Measurements from ENCODE around the gene ADAMTS15.
"Not testable (repeated sequence)": the region's sequence is repeated elsewhere in the genome, so short reads cannot be mapped to it uniquely, and the experiment has no call there.

Gene ADAMTS15

DNA sequence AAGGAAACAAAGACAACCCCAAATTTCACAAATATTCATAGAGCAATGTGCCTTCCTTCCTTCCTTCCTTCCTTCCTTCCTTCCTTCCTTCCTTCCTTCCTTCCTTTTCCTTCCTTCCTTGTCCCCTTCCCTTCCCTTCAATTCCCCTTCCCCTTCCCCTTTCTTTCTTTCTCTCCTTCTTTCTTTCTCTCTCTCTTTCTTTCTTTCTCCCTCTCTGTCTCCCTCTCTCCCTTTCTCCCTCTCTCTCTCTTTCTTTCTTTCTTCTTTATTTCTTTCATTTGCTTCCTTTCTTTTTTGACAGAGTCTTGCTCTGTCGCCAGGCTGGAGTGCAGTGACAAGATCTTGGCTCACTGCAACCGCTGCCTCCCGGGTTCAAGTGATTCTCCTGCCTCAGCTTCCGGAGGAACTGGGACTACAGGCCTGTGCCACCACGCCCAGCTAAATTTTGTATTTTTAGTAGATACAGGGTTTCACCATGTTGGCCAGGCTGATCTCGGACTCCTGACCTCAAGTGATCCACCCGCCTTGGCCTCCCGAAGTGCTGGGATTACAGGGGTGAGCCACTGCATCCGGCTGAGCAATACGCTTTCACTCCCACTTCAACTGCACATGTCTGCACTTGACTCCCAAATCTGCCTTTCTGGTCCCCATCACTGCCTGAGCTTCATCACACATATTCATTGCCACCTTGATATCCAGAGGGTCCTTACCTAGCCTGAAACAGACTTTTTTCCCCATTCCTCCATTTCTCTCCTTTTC is 9.9 kb upstream of the ADAMTS15 start:
- DNase-seq = not testable (repeated sequence)

DNA sequence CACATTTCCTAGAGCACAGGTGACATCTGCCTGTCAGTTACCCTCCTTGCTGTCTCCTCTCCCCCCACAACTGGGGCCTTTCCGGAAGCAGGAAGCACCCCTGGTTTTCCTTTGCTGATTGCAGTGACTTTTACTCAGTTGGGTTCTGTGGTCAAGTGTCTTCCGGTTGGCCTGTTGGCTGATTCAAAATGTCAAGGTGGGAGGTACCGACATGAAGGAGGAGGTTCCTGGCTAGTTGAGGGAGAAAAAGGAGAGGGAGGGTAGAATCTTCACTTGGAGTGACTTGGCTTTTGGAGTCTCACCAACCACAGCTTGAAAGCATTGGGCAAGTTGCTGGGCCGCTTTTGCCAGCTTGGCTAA is 9.3 kb upstream of the ADAMTS15 start:
- no peak for DNase-seq

DNA sequence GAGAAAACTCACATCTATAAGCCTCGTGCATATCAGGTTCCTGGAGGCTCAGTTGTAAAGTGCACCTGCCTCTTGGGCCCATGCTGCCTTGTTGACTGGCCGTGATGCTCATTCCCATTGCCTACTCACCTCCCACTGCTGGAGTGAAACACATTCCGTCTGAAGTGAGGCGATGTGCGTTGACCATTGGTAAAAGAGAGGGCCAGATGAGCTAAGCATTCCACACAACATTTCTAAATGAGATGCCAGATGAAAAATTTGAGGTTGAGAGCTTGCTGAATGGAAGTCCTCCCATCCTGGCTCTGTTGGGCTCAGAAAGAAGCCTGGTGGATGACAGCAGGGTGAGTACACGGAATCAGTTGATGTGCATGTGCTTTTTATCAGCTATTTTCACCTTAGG is 8.6 kb upstream of the ADAMTS15 start:
- DNase-seq = no peak

DNA sequence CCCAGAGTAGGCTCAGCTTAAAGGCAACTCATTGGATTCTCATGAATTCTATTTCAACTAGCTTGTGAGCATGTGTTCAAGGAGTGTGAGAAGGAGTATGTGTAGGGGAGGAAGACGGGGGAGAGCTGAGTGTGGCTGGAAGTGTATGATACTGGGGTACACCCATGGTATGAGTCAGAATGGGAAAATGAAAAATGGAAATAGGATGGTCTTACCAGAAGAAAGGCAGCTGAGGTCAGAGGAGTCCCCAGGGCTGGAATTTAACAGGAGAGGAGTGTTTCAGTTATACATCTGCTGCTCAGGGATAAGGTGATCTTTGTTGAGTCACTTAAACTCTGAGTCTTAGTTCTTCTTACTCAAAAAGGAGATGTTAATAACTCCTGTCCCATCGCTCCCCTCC is 6.7 kb upstream of the ADAMTS15 start:
- DNase-seq = no peak

DNA sequence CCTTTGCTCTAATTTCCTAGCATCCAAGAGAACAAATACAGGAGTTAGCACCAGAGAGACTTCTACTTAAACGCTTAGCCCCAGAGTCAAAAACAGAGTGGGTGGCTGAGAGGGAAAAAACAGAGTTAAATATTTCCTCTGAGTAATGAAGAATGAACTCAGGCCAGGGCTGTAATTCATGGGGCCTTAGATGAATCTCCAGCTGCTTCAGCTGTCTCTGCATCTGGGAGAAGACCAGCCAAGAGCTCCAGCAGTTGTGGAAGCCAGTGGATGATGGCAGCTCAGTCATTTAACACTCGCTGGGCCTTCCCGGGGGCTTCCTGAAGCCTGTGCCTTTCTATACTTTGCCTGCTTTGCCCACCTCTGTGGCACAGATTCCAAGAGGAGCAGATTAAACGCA is 5.7 kb upstream of the ADAMTS15 start:
- no peak for DNase-seq

DNA sequence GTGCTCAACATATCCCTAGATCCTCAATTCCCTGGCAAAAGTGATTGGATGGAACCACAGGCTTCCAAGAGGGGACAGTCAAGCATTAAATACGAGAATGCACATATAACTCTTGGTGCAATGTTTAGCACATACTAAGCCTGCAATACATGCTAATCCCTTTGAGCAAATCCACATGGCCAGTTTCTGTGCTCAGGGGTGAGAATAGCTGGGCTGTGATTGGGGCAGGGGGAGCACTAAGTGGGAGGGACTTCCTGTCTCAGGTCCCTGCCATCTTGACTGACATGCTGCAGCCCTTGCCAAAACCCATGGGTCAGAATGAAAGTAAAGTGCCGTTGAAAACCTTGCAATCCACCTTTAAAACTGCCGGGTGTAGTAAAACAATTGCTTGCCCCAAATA is 2.7 kb upstream of the ADAMTS15 start:
- no peak for DNase-seq

DNA sequence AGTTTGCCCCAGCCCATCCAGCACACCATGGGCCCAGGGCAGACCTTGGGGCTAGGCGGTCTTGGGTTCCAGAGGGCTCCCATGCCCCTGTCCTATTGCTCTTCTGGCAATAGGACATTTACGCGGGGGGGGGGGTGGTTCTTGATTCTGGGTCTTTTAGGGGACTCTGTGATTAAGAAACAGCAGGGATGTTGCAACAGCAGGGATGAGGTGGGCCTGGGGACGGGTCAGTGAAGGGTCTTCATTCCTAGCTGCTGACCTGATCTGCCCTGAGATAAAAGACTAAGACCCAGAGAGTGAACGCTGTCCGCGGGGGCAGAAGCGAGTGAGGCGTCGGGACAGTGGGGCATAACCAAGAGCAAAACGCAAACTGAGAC is 418 bp upstream of the ADAMTS15 start:
- no peak for DNase-seq

DNA sequence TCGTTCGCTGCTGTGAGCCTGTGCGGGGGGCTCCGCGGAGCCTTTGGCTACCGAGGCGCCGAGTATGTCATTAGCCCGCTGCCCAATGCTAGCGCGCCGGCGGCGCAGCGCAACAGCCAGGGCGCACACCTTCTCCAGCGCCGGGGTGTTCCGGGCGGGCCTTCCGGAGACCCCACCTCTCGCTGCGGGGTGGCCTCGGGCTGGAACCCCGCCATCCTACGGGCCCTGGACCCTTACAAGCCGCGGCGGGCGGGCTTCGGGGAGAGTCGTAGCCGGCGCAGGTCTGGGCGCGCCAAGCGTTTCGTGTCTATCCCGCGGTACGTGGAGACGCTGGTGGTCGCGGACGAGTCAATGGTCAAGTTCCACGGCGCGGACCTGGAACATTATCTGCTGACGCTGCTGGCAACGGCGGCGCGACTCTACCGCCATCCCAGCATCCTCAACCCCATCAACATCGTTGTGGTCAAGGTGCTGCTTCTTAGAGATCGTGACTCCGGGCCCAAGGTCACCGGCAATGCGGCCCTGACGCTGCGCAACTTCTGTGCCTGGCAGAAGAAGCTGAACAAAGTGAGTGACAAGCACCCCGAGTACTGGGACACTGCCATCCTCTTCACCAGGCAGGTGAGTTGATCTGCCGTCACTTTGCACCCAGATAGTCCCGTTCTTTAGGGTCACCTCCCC is 1.0 kb downstream of the ADAMTS15 start:
- DNase-seq = no peak

DNA sequence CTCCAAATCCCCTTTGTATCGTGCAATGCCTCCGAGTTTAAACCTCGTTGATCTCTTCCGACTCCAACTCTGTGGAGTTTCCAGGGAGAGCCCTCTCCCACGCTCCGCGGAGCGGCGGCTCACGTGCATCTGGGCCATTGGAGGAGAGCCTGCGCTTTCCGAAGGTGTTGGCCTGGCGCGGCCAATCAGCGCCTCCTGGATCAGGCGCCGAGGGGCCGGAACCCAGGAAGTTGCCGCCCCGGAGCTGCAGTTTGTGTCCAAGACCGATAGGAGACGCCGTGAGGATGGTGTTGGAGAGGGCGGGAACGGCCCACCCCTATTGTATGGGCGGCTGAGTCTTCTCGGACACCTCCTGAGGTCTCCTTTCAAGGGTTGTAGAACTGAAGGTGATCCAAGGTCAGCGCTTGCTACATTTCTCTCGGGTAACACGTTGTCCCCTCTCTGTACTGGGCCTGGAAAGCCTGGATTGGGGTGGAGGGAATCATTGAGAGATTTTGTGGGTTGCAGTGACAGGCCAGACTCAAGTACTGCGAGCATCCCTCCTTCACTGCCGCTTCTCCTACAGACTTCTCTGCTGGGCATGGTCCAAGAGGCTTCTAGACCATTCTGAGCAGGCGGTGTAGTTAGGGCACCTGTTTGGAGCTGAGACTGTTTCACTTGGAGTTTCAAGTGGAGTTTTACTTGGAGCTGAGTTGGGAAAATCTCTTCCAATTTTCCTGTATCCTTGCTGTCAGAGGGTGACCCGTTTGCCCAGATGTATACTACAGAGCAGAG is 1.7 kb downstream of the ADAMTS15 start:
- no peak for DNase-seq

DNA sequence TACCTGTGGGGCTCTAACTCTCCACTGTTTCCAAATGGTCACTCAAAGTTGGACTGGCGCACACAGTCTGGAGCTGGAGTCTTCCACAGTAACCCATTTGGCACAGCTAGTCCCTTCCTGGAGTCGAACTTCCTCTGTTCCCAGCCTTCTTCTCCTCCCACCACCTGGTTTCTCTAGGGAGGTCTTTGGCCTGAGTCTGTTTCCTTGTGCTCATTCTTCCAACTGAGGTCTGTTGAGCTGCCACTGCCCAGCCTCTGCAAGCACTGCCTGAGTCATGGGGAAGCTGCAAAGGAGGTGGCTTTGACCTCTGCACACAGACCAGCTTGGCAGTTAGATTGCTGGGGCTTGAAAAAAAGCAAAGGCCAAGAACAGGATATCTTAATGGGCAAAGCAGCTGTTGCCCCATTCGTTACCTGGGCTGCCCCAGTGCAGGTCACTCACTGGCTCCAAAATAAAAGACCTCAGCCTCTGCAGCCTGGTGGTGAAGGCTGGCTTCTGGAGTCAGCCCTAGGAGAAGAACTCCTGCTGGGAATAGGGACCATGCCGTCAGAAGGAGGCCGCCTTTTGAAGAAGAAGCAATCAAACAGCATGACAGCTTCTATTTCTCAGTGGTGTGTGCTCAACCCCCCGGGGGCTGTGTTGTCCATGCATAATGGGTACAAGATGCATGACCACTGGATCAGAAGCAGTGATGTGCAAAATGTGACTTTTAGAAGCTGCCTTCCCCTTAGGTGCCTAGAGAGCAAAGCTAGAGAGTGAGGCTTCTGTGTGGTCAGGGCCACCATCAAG is 3.0 kb downstream of the ADAMTS15 start:
- no peak for DNase-seq

DNA sequence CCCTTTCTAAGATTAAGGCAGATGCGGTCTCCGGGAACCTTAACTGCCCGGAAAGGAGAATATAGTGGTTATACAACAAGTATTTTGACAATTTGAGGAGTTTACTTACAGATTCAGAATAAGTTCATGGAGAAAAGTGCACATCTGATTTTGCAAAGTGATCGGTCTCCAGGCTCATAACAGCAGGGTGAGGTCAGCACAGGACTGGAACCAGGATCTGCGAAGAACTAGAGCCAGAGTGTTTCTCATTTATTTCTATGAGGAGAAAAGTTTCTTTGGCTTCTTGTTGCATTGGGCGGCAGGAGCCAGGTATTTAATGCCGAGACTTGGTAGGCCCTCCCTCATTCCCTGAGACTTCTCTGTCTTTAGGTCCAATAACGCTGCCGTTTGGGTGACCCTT is 3.7 kb downstream of the ADAMTS15 start:
- no peak for DNase-seq

DNA sequence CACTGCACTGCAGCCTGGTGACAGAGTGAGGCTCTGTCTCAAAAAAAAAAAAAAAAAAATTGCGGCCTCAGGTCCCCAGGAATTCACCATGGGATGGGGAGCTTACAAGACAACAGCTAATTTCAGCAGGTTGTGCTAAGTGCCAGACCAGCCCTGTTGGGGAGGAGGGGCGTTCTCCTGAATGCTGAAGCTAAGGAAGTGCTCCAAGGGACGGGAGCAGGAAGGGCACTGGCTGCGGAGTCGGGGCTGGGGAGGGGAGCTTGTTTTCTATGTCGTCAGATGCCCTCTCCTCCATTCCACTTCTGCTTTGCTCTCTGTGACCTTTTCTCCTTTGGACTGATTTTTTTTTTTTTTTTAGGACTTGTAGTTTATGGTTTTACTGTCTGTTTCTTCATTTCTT is 4.5 kb downstream of the ADAMTS15 start:
- no peak for DNase-seq

DNA sequence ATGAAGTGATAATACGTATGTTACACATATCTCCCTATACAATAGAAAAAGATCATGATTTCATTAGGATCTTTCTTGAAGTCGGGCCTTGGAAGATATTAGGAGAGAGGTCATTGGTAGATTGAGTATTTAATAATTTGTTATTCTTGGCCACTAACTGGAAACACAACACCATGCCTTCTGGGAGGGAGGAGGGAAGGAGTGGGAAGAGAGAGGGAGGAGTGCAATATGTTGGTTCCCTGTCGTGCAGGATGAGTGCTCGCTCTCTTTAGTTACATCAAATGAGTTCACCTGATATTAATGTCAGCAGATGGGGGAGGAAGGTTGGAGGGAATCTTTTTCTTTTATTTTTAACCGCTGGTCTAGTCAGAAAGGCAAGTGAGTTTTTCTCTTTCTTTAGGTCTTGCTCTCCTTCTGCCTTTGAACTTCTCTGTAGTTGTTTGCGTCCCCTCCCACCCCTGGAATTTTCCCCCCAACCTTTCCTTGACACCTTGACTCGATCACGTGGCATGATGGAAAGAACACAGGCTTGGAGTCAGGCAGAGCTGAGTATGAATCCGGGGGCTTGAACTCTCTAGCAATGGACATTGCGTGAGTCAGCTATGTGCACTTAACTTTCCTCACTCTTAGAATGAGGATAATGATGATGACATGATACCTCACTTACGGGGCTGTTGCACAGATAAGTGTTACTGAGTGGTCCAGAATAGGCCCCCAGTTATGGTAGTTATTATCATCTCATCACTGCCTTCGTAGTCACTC is 6.2 kb downstream of the ADAMTS15 start:
- no peak for DNase-seq

DNA sequence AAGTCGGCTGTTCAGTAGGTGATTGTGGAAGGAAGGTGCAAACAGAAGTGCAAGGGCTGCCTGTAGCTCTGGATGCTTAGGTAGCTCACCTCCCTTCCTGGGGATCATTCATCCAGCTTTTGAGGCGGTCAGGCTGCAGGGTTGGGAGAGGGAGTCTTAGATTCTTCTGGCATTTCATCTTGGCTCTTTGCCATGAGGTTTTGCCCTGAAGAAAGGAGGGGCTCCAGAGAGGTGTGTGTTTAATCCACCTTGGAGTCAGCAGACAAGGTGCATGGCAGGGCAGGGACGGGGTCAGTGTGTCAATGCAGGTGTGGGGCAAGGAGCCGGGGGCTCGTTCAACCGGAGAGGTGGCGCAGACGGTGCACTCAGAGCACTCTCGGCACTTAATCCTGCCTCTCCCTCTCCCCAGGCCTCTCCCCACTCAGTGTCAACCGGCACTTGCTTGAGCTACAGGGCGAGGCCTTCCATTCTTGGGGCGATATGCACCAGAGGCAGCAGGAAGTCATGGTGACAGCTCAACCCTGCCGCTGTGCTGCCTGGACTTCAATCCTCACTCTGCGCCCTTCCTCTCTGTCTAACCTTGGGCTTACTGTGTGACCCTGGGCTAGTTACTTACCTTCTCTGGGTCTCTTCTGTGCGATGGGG is 7.2 kb downstream of the ADAMTS15 start:
- DNase-seq = no peak

DNA sequence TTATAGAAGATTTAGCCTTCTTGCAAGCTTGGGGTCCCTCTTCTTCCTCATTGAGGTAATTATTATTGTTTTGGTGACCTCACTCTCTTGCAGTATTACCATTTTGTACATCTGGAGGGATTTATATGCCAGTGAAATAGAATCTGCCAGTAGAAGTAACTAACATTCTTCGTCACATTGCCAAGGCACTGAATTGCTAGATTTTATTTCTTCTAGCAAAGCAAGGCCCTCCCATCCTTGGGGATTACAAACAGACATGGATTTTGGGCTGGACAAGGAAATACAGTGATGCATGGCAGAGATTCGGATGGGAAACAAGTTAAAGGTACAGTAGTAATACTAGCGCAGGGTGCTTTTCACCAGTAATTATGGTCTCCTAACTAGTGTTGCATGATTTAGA is 7.8 kb downstream of the ADAMTS15 start:
- DNase-seq = no peak

DNA sequence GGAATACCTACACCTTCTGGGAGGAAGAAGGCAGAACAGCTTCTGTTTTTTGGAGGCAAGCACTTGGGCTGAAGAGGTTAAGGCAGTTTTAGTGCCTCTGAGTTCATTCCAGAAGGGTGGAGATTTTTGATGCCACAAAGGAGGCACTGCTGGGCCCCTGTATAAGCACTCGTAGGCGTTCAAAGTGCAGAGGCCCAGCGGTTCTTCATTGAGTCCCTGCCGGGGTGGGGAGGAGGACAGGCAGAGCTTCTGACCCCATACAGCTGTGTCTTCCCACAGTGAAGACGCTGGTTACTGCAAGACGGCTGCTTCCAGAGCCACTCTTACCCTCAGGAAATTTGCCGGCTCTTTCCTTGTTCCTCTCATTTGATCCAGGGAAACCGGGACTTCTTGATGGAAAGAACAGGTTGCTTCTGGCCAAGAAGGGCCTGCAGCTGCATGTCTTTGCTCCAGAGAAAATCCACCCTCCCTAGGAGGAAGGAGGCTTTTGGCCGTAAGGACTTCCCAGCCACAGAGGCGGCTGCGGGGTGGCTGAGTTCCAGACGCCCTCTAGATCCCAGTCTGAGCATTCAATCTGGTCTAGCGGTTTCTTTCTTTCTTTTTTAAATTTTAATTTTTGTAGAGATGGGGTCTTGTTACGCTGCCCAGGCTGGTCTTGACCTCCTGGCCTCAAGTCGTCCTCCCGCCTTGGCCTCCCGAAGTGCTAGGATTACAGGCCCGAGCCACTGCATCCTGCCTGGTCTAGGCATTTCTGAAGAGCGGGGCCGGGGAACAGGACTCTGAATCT is 9.4 kb downstream of the ADAMTS15 start:
- DNase-seq = no peak

DNA sequence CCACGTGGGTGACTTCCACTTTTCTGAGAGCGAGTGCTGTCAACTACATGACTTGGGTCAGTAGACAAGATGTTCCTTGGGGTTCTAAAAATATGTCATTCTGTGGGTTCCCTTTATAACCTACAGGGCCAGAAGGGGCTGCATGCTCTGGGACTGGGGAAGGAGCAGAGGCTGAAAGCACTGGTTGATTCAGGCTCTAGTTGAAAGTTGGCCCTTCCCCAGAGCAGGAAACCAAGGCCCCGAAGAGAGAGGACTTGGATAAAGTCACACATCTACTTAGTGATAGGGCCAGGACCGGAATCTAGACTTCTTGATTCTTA is 9.9 kb downstream of the ADAMTS15 start:
- DNase-seq = no peak

DNA sequence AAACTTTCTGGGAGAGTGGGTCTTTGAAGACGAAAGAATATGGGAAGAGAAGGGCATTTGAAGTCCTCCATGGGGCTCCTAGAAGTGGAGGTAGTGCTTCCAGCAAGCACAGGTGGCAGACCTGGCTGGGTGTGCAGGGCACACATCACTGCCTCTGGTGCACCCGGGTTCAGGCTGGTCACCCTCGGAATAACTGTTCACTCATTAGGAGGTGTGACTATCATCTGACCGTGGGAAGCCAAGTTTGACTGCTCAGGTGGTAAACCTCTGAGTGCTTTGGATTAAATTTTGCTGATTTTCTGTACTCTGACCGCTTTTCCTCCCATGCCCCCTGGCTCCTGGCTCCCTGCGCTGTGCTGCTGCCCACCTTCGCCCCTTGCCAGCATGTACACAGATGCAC is 11.1 kb downstream of the ADAMTS15 start:
- DNase-seq = no peak

DNA sequence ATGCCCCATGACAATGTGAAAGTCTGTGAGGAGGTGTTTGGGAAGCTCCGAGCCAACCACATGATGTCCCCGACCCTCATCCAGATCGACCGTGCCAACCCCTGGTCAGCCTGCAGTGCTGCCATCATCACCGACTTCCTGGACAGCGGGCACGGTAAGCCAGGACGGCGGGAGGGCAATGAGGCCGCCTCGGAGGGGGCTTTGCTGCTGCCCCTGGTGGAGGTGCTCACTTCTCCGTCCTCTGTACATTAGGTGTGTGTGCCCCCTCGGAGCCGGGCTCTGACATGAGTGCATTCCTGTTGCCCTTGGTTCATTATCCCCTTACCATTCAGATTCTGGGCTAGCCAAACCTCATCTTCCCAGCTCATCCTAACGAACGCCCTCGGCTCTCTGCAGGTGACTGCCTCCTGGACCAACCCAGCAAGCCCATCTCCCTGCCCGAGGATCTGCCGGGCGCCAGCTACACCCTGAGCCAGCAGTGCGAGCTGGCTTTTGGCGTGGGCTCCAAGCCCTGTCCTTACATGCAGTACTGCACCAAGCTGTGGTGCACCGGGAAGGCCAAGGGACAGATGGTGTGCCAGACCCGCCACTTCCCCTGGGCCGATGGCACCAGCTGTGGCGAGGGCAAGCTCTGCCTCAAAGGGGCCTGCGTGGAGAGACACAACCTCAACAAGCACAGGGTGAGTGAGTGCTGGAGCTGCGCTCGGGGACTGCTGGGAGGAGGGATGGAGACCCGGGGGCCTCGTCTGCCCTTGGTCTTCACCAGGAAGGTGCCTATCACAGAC is 13.8 kb downstream of the ADAMTS15 start:
- DNase-seq = no peak

DNA sequence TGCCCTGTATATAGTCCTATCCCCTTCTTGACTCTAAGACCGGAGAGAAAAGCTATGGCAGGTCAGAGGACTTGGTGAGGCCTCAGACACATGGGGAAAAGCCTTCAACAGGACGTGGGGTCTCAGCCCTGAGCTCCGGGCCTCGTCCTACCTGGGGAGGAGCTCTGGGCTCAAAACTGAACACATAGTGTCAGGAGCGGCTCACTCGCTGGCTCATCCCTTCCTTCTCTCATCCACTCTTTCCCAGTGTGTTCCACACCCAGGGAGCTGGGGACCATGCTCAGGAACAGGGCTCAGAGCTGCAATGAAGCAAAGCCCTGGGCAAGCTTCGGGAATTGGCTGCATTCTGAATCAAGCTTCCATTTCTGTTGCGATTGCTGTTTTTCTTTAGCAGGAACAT is 14.5 kb downstream of the ADAMTS15 start:
- no peak for DNase-seq
